HG02610 (cell line): ENCODE measurements around the gene TSC1.
"Not testable (repeated sequence)": the region's sequence is repeated elsewhere in the genome, so short reads cannot be mapped to it uniquely, and the experiment has no call there.

Experiments
- ATAC-seq: cut with Tn5 transposase; IDR thresholded peaks from one replicate; pipeline ENCODE4 v1.9.1; 2021; ENCODE audit warnings: mild to moderate bottlenecking, moderate library complexity; ENCODE audit not compliant: unreplicated experiment

The TSC1 gene

GRCh38 chr9:132978112-132978450 lies 33.7 kb upstream of the TSC1 start:
- no peak for ATAC-seq

- no peak for ATAC-seq
Measured at GRCh38 chr9:132976571-132976970, 32.2 kb upstream of the TSC1 start.

GRCh38 chr9:132975961-132976360 lies 31.5 kb upstream of the TSC1 start:
- no peak for ATAC-seq

- ATAC-seq = no peak
Measured at GRCh38 chr9:132973713-132974112, 29.3 kb upstream of the TSC1 start.

- no peak for ATAC-seq
Measured at GRCh38 chr9:132973166-132973565, 28.8 kb upstream of the TSC1 start.

- ATAC-seq = no peak
Measured at GRCh38 chr9:132970324-132971062, 26.1 kb upstream of the TSC1 start.

- ATAC-seq = no peak
Measured at GRCh38 chr9:132969783-132970182, 25.4 kb upstream of the TSC1 start.

- ATAC-seq = not testable (repeated sequence)
Measured at GRCh38 chr9:132967908-132968307, 23.5 kb upstream of the TSC1 start.

GRCh38 chr9:132965478-132965877 lies 21.1 kb upstream of the TSC1 start:
- ATAC-seq = no peak

GRCh38 chr9:132961002-132961401 lies 16.6 kb upstream of the TSC1 start:
- no peak for ATAC-seq

GRCh38 chr9:132957805-132958204 lies 13.4 kb upstream of the TSC1 start:
- no peak for ATAC-seq

- no peak for ATAC-seq
Measured at GRCh38 chr9:132955768-132956167, 11.4 kb upstream of the TSC1 start.

- no peak for ATAC-seq
Measured at GRCh38 chr9:132955123-132955522, 10.7 kb upstream of the TSC1 start.

GRCh38 chr9:132949709-132950108 lies 5.3 kb upstream of the TSC1 start:
- ATAC-seq = no peak

- ATAC-seq = no peak
Measured at GRCh38 chr9:132948482-132949050, 4.2 kb upstream of the TSC1 start.

GRCh38 chr9:132947756-132948155 lies 3.3 kb upstream of the TSC1 start:
- ATAC-seq = no peak

- no peak for ATAC-seq
Measured at GRCh38 chr9:132946631-132947295, 2.3 kb upstream of the TSC1 start.

GRCh38 chr9:132946211-132946610 lies 1.8 kb upstream of the TSC1 start:
- ATAC-seq = no peak

- no peak for ATAC-seq
Measured at GRCh38 chr9:132945186-132946130, 1.0 kb upstream of the TSC1 start.

- ATAC-seq = no peak
Measured at GRCh38 chr9:132943651-132944293, 644 bp downstream of the TSC1 start.
